DOHH2 (cell line): ENCODE results near the gene YPEL3.

Experiments used
- H3F3A ChIP-seq: fragments of 200-600 bp; sonication (generic), shearing (Covaris generic); 2 replicates; pipeline ENCODE4 v1.6.0; 2016; ENCODE audit warnings: antibody characterized with exemption, mild to moderate bottlenecking; ENCODE audit not compliant: control insufficient read depth, insufficient read depth
- H3K27ac ChIP-seq: fragments of 200-600 bp; sonication (generic); 2 replicates; pipeline ENCODE4 v1.5.1; 2014; ENCODE audit warnings: low read depth, mild to moderate bottlenecking, low read length, moderate library complexity
- H3K27me3 ChIP-seq: fragments of 200-600 bp; sonication (generic); 2 replicates; pipeline ENCODE4 v1.6.1; 2014; ENCODE audit warnings: mild to moderate bottlenecking, low read length, mixed read lengths; ENCODE audit not compliant: control insufficient read depth
- H3K36me3 ChIP-seq: fragments of 200-600 bp; sonication (generic); 2 replicates; pipeline ENCODE4 v1.6.1; 2014; ENCODE audit warnings: mild to moderate bottlenecking, low read length, moderate library complexity, mixed read lengths; ENCODE audit not compliant: control insufficient read depth
- H3K4me1 ChIP-seq: fragments of 200-600 bp; sonication (generic); 2 replicates; pipeline ENCODE4 v1.6.1; 2014; ENCODE audit warnings: mild to moderate bottlenecking, low read length, mixed read lengths; ENCODE audit not compliant: control insufficient read depth
- H3K4me2 ChIP-seq: fragments of 200-600 bp; sonication (generic); 2 replicates; pipeline ENCODE4 v1.6.0; 2014; ENCODE audit warnings: mild to moderate bottlenecking, low read length, moderate library complexity
- H3K4me3 ChIP-seq: fragments of 200-600 bp; sonication (generic); 2 replicates; pipeline ENCODE4 v1.5.1; 2014; ENCODE audit warnings: mild to moderate bottlenecking, low read length, mixed read lengths
- H3K79me2 ChIP-seq: fragments of 200-600 bp; sonication (generic); 2 replicates; pipeline ENCODE4 v1.6.1; 2014; ENCODE audit warnings: mild to moderate bottlenecking, low read length, mixed read lengths; ENCODE audit not compliant: control insufficient read depth
- H3K9me2 ChIP-seq: fragments of 200-600 bp; sonication (generic); replicated peaks from 2 replicates; pipeline ENCODE4 v1.6.1; 2014; ENCODE audit warnings: mild to moderate bottlenecking, low read length, mixed read lengths; ENCODE audit not compliant: control insufficient read depth
- H3K9me3 ChIP-seq: fragments of 200-600 bp; sonication (generic); 2 replicates; pipeline ENCODE4 v1.6.1; 2014; ENCODE audit warnings: antibody characterized with exemption, low read length, mixed read lengths; ENCODE audit not compliant: control insufficient read depth, insufficient read depth
- H4K20me1 ChIP-seq: fragments of 200-600 bp; sonication (generic); 2 replicates; pipeline ENCODE4 v1.6.0; 2014; ENCODE audit warnings: low read depth, mild to moderate bottlenecking, antibody characterized with exemption, low read length, moderate library complexity; ENCODE audit not compliant: control insufficient read depth, insufficient read depth
- EZH2phosphoT487 ChIP-seq: fragments of 200-600 bp; sonication (generic); IDR thresholded peaks from 2 replicates; pipeline ENCODE4 v1.6.1; 2017; ENCODE audit warnings: borderline replicate concordance, mild to moderate bottlenecking, antibody characterized with exemption, low read length, moderate library complexity, mixed read lengths
- TF ChIP-seq, protein P1 (sequence below): fragments of 200-600 bp; sonication (generic); IDR thresholded peaks from one replicate; pipeline ENCODE4 v1.5.1; 2014; ENCODE audit warnings: antibody characterized with exemption, mild to moderate bottlenecking, low read depth, low read length; ENCODE audit not compliant: poor library complexity, severe bottlenecking

YPEL3 gene, protein sequence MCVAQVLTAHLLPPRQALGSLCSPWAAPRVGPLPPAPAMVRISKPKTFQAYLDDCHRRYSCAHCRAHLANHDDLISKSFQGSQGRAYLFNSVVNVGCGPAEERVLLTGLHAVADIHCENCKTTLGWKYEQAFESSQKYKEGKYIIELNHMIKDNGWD

DNA sequence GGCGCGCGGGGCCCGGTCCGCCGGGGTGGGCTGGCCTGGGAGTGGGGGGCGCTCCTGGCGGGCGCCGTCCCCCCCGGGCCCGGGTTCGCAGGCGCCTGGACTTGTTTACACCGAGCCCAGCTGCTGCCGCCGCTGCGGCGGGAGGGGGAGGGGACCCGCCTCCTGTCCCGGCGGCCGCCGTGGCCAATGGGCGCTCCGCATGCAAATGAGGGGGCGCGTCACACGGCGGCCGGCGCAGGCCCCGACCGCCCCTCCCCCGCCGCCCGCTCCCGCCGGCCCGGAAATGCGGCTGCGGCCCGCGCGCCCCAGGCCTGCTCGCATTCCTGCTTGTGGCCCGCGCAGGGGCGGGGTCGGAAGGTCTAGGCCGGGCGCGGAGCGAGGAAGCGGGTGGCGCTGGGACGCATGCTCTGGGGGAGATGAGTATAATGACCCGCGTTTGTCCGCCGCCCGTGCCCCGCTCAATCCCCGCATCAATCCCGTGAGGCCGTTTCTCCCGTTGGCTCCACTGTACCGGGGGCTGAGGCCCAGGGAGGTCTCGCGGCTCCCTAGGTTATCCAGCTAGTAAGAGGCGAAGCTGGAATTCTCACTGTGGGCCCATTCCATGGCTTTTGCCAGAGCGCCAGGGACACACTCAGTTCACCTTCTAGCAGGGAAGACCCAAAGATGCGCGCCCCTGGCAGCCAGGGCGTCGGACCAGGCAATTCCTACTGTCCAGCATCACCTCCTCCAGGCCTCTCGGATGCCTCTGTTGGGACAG is at the start of gene YPEL3:
Gene YPEL3 (minus strand): TSS at position 109 of the 757 bp plus-strand sequence. CDS start 731 bp downstream, outside the sequence.
- Histone ChIP-seq H3K36me3 (peaks cover 15% of the 10 kb centered on the region), H4K20me1 (no peaks in the 10 kb centered on the region), H3K9me2 (no peaks in the 10 kb centered on the region), H3K27ac (peak within 1 kb of the TSS; percentile 68), H3K27me3 (no peaks in the 10 kb centered on the region), H3F3A (peaks cover 13% of the 10 kb centered on the region), H3K9me3 (peaks cover 22% of the 10 kb centered on the region), H3K79me2 (no peaks in the 10 kb centered on the region), H3K4me3 (peak within 1 kb of the TSS; percentile 81), H3K4me1 (peaks cover 46% of the 10 kb centered on the region), H3K4me2 (peak within 1 kb of the TSS; percentile 96)
- TF ChIP-seq EZH2phosphoT487 = no peak
- TF ChIP-seq, protein P1, sequence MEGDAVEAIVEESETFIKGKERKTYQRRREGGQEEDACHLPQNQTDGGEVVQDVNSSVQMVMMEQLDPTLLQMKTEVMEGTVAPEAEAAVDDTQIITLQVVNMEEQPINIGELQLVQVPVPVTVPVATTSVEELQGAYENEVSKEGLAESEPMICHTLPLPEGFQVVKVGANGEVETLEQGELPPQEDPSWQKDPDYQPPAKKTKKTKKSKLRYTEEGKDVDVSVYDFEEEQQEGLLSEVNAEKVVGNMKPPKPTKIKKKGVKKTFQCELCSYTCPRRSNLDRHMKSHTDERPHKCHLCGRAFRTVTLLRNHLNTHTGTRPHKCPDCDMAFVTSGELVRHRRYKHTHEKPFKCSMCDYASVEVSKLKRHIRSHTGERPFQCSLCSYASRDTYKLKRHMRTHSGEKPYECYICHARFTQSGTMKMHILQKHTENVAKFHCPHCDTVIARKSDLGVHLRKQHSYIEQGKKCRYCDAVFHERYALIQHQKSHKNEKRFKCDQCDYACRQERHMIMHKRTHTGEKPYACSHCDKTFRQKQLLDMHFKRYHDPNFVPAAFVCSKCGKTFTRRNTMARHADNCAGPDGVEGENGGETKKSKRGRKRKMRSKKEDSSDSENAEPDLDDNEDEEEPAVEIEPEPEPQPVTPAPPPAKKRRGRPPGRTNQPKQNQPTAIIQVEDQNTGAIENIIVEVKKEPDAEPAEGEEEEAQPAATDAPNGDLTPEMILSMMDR = no peak

DNA sequence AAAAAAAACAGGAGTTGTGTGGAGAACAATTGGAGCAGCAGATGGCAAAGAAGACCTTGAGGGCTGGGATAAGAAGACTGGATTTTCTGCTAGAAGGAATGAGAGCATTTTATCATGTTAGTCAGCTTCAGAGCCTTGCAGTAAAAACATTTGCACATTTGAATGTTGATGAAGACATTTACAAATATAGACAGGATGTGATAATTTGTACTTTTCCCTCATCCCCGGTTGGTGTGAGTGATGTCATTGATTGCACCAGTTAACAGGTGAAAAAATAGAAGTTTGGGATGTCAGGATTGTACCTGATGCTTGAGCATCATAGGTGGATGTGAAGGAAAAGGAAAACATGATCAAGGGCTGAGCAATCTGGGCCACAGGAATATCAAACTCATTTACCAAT is 49.6 kb upstream of the YPEL3 start:
- Histone ChIP-seq H3K36me3 (no peaks in the 10 kb centered on the region), H3K9me2 (no peaks in the 10 kb centered on the region), H3K4me1 (peaks cover 6% of the 10 kb centered on the region), H3K79me2 (no peaks in the 10 kb centered on the region), H3F3A (peaks cover 3% of the 10 kb centered on the region; the same call in 1 of the 2 replicates), H3K27ac (no peak overlapping the region), H3K27me3 (no peaks in the 10 kb centered on the region), H3K4me3 (no peak overlapping the region), H3K4me2 (no peak overlapping the region), H4K20me1 (no peaks in the 10 kb centered on the region), H3K9me3 (peaks cover 14% of the 10 kb centered on the region; the same call in 1 of the 2 replicates)
- no peak for TF ChIP-seq EZH2phosphoT487
- TF ChIP-seq, protein P1 = no peak

DNA sequence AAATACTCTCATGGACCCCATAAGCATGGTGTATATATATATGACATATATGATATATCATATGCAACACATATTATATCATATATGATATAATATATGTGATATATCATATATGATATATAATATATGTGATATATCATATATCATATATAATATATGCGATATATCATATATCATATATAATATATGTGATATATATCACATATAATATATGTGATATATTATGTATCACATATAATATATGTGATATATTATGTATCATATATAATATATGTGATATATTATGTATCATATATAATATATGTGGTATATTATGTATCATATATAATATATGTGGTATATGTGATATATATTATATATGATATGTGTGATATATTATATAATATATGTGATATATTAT is 48.9 kb upstream of the YPEL3 start:
- Histone ChIP-seq H3K36me3 (no peaks in the 10 kb centered on the region), H3K27ac (no peak overlapping the region), H3K9me2 (no peaks in the 10 kb centered on the region), H4K20me1 (no peaks in the 10 kb centered on the region), H3K9me3 (peaks cover 14% of the 10 kb centered on the region; the same call in 1 of the 2 replicates), H3K4me3 (no peak overlapping the region), H3K79me2 (no peaks in the 10 kb centered on the region), H3K27me3 (no peaks in the 10 kb centered on the region), H3F3A (peaks cover 3% of the 10 kb centered on the region; the same call in 1 of the 2 replicates), H3K4me1 (peaks cover 11% of the 10 kb centered on the region), H3K4me2 (no peak overlapping the region)
- TF ChIP-seq EZH2phosphoT487 = no peak
- TF ChIP-seq, protein P1 = no peak
